HepG2 (cell line): Measurements from ENCODE around the gene SECTM1. TPM values are rescaled to one million over a fixed set of nuclear protein-coding genes. Genes with fewer than 3 reads are reported as not detected.

Source experiments
- DNMT3B ChIP-seq: conservative IDR thresholded peaks from 2 replicates; pipeline ENCODE4 v1.6.1; 2016; ENCODE audit warnings: missing biosample characterization, control low read depth
- HBP1 ChIP-seq: IDR thresholded peaks from 2 replicates; pipeline ENCODE4 v1.6.1; 2016; ENCODE audit warnings: low read depth, control low read depth
- IKZF4 ChIP-seq: sonication (generic); formaldehyde crosslinking; IDR thresholded peaks from 2 replicates; pipeline ENCODE4 v1.5.1; 2020; ENCODE audit warnings: borderline replicate concordance, mild to moderate bottlenecking, low read depth, missing genetic modification reagents; ENCODE audit errors: not compliant biosample characterization
- KDM6A ChIP-seq: IDR thresholded peaks from 2 replicates; pipeline ENCODE4 v1.6.1; 2016; ENCODE audit warnings: low read depth
- KMT2B ChIP-seq: IDR thresholded peaks from 2 replicates; pipeline ENCODE4 v1.6.1; 2016; ENCODE audit warnings: missing genetic modification reagents, missing compliant biosample characterization
- MED1 ChIP-seq: sonication (generic); formaldehyde crosslinking; IDR thresholded peaks from 2 replicates; pipeline ENCODE4 v1.4.0; 2020; ENCODE audit warnings: missing genetic modification reagents
- MED8 ChIP-seq: sonication (generic); formaldehyde crosslinking; IDR thresholded peaks from 2 replicates; pipeline ENCODE4 v1.8.1; 2023; ENCODE audit warnings: mild to moderate bottlenecking, missing genetic modification reagents; ENCODE audit not compliant: insufficient replicate concordance
- MXI1 ChIP-seq: IDR thresholded peaks from 3 replicates; pipeline ENCODE4 v1.6.1; 2012; ENCODE audit warnings: low read depth, low read length, inconsistent platforms, borderline replicate concordance
- NFATC3 ChIP-seq: sonication (generic); formaldehyde crosslinking; IDR thresholded peaks from 2 replicates; pipeline ENCODE4 v1.5.1; 2020; ENCODE audit warnings: mild to moderate bottlenecking, missing genetic modification reagents
- RBM39 ChIP-seq: fragments of 200-400 bp; formaldehyde crosslinking; IDR thresholded peaks from one replicate; pipeline ENCODE4 v1.6.1; 2018; ENCODE audit warnings: antibody characterized with exemption, mild to moderate bottlenecking, low read depth, low read length; ENCODE audit not compliant: poor library complexity, severe bottlenecking
- REL ChIP-seq: sonication (generic); formaldehyde crosslinking; conservative IDR thresholded peaks from 2 replicates; pipeline ENCODE4 v1.8.0; 2022; ENCODE audit warnings: mild to moderate bottlenecking, missing genetic modification reagents, moderate library complexity
- TARDBP ChIP-seq: sonication (generic); formaldehyde crosslinking; IDR thresholded peaks from 2 replicates; pipeline ENCODE4 v1.8.0; 2022; ENCODE audit warnings: mild to moderate bottlenecking, missing genetic modification reagents
- USF2 ChIP-seq, 2 experiments: sonication (generic) in 1 of 2; formaldehyde crosslinking in 1 of 2; IDR thresholded peaks; 2 replicates each; pipeline versions ENCODE4 v1.5.1 to v1.6.1; 2011 to 2020; ENCODE audit warnings: borderline replicate concordance in 1 of 2, low read depth in 1 of 2, low read length in 1 of 2, mild to moderate bottlenecking in 1 of 2, missing genetic modification reagents in 1 of 2, moderate library complexity in 1 of 2
- ZBTB46 ChIP-seq: sonication (generic); formaldehyde crosslinking; IDR thresholded peaks from 2 replicates; pipeline ENCODE4 v1.4.0; 2020; ENCODE audit warnings: mild to moderate bottlenecking, missing genetic modification reagents, borderline replicate concordance
- ZEB1 ChIP-seq: IDR thresholded peaks from 2 replicates; pipeline ENCODE4 v1.6.1; 2012; ENCODE audit warnings: mild to moderate bottlenecking, low read depth, inconsistent platforms; ENCODE audit not compliant: insufficient replicate concordance
- ZFP36L2 ChIP-seq: sonication (generic); formaldehyde crosslinking; IDR thresholded peaks from 2 replicates; pipeline ENCODE4 v1.4.0; 2020; ENCODE audit warnings: missing genetic modification reagents
- ZNF430 ChIP-seq: sonication (generic); formaldehyde crosslinking; IDR thresholded peaks from 2 replicates; pipeline ENCODE4 v1.9.0; 2021; ENCODE audit warnings: mild to moderate bottlenecking, missing genetic modification reagents
- ZNF510 ChIP-seq: sonication (generic); formaldehyde crosslinking; IDR thresholded peaks from 2 replicates; pipeline ENCODE4 v1.4.0; 2020; ENCODE audit warnings: low read depth, mild to moderate bottlenecking, missing genetic modification reagents
- ZNF747 ChIP-seq: sonication (generic); formaldehyde crosslinking; IDR thresholded peaks from 2 replicates; pipeline ENCODE4 v1.8.1; 2023; ENCODE audit warnings: missing genetic modification reagents, mild to moderate bottlenecking, borderline replicate concordance
- polyA plus RNA-seq, 8 experiments: library from polyadenylated mRNA; depleted of rRNA in 3 of 8; stranded (reverse) in 7 of 8; unstranded in 1 of 8; fragments of >200 nt; fragmentation: Illumina TruSeq in 4 of 8; extraction: Trizol in 4 of 8; gene quantifications; 2 replicates each; pipeline versions ENCODE4 v1.2.1 to v1.2.3, GENCODE V29; 2011 to 2016; ENCODE audit warnings: low read depth in 4 of 8, missing spikeins in 1 of 8, mixed read lengths in 1 of 8; ENCODE audit not compliant: insufficient read depth in 1 of 8
- total RNA-seq, 5 experiments: library from RNA; depleted of rRNA; stranded (reverse); fragments of >200 nt; fragmentation: Illumina TruSeq; extraction: Trizol; gene quantifications; 2 replicates each; pipeline ENCODE4 v1.2.3, GENCODE V29; 2016; ENCODE audit warnings: low read depth in 1 of 5

SECTM1 gene
- total and polyA plus RNA-seq, 2 of the 13 experiments (the other 11 are each of a cell fraction or from before 2014, with no cell fraction given) = 3.5 to 5.3 TPM

GRCh38 chr17:82287868-82288801 is 45.4 kb downstream of the SECTM1 start (continued):
- TF ChIP-seq HBP1 (CRISPR knock-in tag) (peak; percentile 93), ZNF510 (CRISPR knock-in tag) (peak; percentile 79; the same call in 1 of the 2 replicates), DNMT3B (CRISPR knock-in tag) (peak; percentile 98), MED8 (CRISPR knock-in tag) (peak; percentile 69), ZFP36L2 (CRISPR knock-in tag) (no peak; the same call in 1 of the 2 replicates), USF2 (IDR thresholded peaks at IDR 0.05; ENCODE audit: low read depth, low read length) (peak; percentile 100), USF2 (CRISPR knock-in tag; IDR thresholded peaks at IDR 0.05; ENCODE audit: borderline replicate concordance) (peak; percentile 99; the same call in 1 of the 2 replicates), IKZF4 (peak; percentile 50), MED1 (CRISPR knock-in tag) (peak; percentile 100), MXI1 (peak; percentile 86; the same call in 2 of the 3 replicates), NFATC3 (CRISPR knock-in tag) (no peak), KDM6A (CRISPR knock-in tag) (peak; percentile 75), TARDBP (CRISPR knock-in tag) (peak; percentile 97), REL (CRISPR knock-in tag) (0 out of 2 replicates have a peak, but pooled peaks have one; percentile 51), ZNF430 (CRISPR knock-in tag) (peak; percentile 92), KMT2B (CRISPR knock-in tag) (peak; percentile 81), RBM39 (no peak), ZNF747 (CRISPR knock-in tag) (no peak; the same call in 1 of the 2 replicates), ZEB1 (no peak), ZBTB46 (CRISPR knock-in tag) (no peak)
